SK-N-SH treated with all-trans-retinoic acid at 6 μM for 48 hours (cell line): ENCODE results near the gene NFKBIB.

Experiments used
- ATAC-seq: fragments of 200-7000 bp; cut with Tn5 transposase; 3 replicates; pipeline ENCODE4 v1.9.1; 2020; ENCODE audit warnings: mild to moderate bottlenecking, moderate library complexity
- ARNTL ChIP-seq: fragments of 450-650 bp; formaldehyde crosslinking; IDR thresholded peaks from 2 replicates; pipeline ENCODE4 v1.5.0; 2020; ENCODE audit warnings: low read depth, mild to moderate bottlenecking, moderate library complexity, borderline replicate concordance
- BACH2 ChIP-seq: fragments of 250-450 bp; sonication (Bioruptor Pico); IDR thresholded peaks from 2 replicates; pipeline ENCODE4 v1.9.0; 2021; ENCODE audit warnings: mild to moderate bottlenecking, borderline replicate concordance
- CREB5 ChIP-seq: fragments of 250-450 bp; sonication (Bioruptor Pico); IDR thresholded peaks from 2 replicates; pipeline ENCODE4 v1.5.1; 2020; ENCODE audit warnings: low read depth, mild to moderate bottlenecking, moderate library complexity
- CSDC2 ChIP-seq: fragments of 250-450 bp; sonication (Bioruptor Pico); IDR thresholded peaks from 2 replicates; pipeline ENCODE4 v1.5.0; 2020; ENCODE audit warnings: mild to moderate bottlenecking, moderate library complexity
- CSRNP3 ChIP-seq: fragments of 250-450 bp; sonication (Bioruptor Pico); IDR thresholded peaks from 2 replicates; pipeline ENCODE4 v1.5.1; 2021; ENCODE audit warnings: mild to moderate bottlenecking, moderate library complexity
- ESRRG ChIP-seq: fragments of 250-450 bp; sonication (Bioruptor Pico); IDR thresholded peaks from 2 replicates; pipeline ENCODE4 v1.6.1; 2021; ENCODE audit warnings: mild to moderate bottlenecking
- GLIS3 ChIP-seq: fragments of 250-450 bp; sonication (Bioruptor Pico); IDR thresholded peaks from 2 replicates; pipeline ENCODE4 v1.5.0; 2020; ENCODE audit warnings: mild to moderate bottlenecking, moderate library complexity
- ISL1 ChIP-seq: fragments of 250-450 bp; sonication (Bioruptor Pico); IDR thresholded peaks from 2 replicates; pipeline ENCODE4 v2.1.2; 2022; ENCODE audit warnings: mild to moderate bottlenecking, moderate library complexity
- OSR1 ChIP-seq: fragments of 250-450 bp; sonication (Bioruptor Pico); IDR thresholded peaks from 2 replicates; pipeline ENCODE4 v1.8.0; 2022; ENCODE audit warnings: moderate library complexity, mild to moderate bottlenecking, inconsistent platforms
- PPARA ChIP-seq: fragments of 250-450 bp; sonication (Bioruptor Pico); IDR thresholded peaks from 2 replicates; pipeline ENCODE4 v1.5.0; 2020; ENCODE audit warnings: mild to moderate bottlenecking, borderline replicate concordance
- RARB ChIP-seq: fragments of 250-450 bp; sonication (Bioruptor Pico); IDR thresholded peaks from 2 replicates; pipeline ENCODE4 v1.8.0; 2021; ENCODE audit warnings: mild to moderate bottlenecking, moderate library complexity
- SNAI2 ChIP-seq: fragments of 250-450 bp; sonication (Bioruptor Pico); IDR thresholded peaks from 2 replicates; pipeline ENCODE4 v1.5.0; 2020; ENCODE audit warnings: mild to moderate bottlenecking, moderate library complexity
- TCF4 ChIP-seq: fragments of 250-450 bp; sonication (Bioruptor Pico); IDR thresholded peaks from 2 replicates; pipeline ENCODE4 v1.8.0; 2021; ENCODE audit warnings: mild to moderate bottlenecking, moderate library complexity, borderline replicate concordance
- TOX ChIP-seq: fragments of 250-450 bp; sonication (Bioruptor Pico); IDR thresholded peaks from 2 replicates; pipeline ENCODE4 v1.8.0; 2021; ENCODE audit warnings: mild to moderate bottlenecking, moderate library complexity, borderline replicate concordance
- ZC3H10 ChIP-seq: fragments of 250-450 bp; sonication (Bioruptor Pico); IDR thresholded peaks from 2 replicates; pipeline ENCODE4 v1.5.1; 2021; ENCODE audit warnings: mild to moderate bottlenecking, moderate library complexity
- ZFP3 ChIP-seq: fragments of 250-450 bp; sonication (Bioruptor Pico); IDR thresholded peaks from 2 replicates; pipeline ENCODE4 v1.5.0; 2020; ENCODE audit warnings: mild to moderate bottlenecking, moderate library complexity
- ZFP30 ChIP-seq: fragments of 450-650 bp; formaldehyde crosslinking; IDR thresholded peaks from 2 replicates; pipeline ENCODE4 v1.5.0; 2022; ENCODE audit warnings: mild to moderate bottlenecking, moderate library complexity
- ZNF565 ChIP-seq: fragments of 450-650 bp; formaldehyde crosslinking; conservative IDR thresholded peaks from 2 replicates; pipeline ENCODE4 v1.5.0; 2020; ENCODE audit warnings: low read depth, mild to moderate bottlenecking, moderate library complexity
- ZNF70 ChIP-seq: fragments of 450-650 bp; formaldehyde crosslinking; IDR thresholded peaks from 2 replicates; pipeline ENCODE4 v1.5.0; 2020; ENCODE audit warnings: mild to moderate bottlenecking, moderate library complexity
- ZNF8 ChIP-seq: fragments of 450-650 bp; formaldehyde crosslinking; IDR thresholded peaks from 2 replicates; pipeline ENCODE4 v1.5.0; 2020; ENCODE audit warnings: mild to moderate bottlenecking, moderate library complexity
- TF ChIP-seq, protein P1 (sequence below): fragments of 250-450 bp; sonication (Bioruptor Pico); IDR thresholded peaks from 2 replicates; pipeline ENCODE4 v1.8.0; 2020; ENCODE audit warnings: mild to moderate bottlenecking, moderate library complexity, borderline replicate concordance
- TF ChIP-seq, protein P2 (sequence below): fragments of 250-450 bp; sonication (Bioruptor Pico); IDR thresholded peaks from 2 replicates; pipeline ENCODE4 v1.5.0; 2020; ENCODE audit warnings: mild to moderate bottlenecking, moderate library complexity
- TF ChIP-seq, protein P3 (sequence below): fragments of 250-450 bp; sonication (Bioruptor Pico); IDR thresholded peaks from 2 replicates; pipeline ENCODE4 v1.8.0; 2021; ENCODE audit warnings: low read depth, mild to moderate bottlenecking, moderate library complexity, borderline replicate concordance

The NFKBIB gene

DNA sequence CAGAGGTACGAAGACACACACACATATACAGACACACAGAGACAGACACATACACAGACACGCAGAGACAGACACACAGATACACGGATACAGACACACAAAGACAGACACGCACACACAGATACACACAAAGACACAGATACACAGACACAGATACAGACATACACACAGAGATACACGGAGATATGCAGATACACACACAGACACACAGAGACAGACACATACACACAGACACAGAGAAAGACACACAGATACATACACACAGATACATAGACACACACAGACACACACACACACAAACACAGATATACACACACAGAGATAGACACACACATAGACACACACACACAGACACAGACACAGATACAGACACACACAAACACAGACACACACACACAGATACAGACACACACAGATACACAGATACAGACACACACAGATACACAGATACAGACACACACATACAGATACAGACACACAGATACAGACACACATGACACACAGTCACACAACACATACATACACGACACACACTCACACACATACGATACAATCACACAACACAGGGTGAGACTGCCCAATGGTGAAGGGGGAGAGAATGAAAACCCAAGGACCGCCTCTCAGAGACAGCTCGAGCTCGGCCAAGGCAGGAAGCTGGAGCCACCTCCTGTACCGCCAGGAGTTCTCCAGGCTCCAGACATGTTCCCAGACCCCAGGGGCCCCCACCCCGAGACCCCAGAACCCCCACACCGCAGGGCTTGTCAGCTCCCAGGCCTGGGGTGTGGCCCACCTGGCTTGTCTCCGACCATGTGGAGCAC lies 21.0 kb downstream of the NFKBIB start:
- TF ChIP-seq TCF4 (no peak), PPARA (CRISPR knock-in tag) (no peak), ZC3H10 (CRISPR knock-in tag) (no peak), ZNF70 (no peak), SNAI2 (CRISPR knock-in tag) (no peak), ZFP30 (CRISPR knock-in tag) (no peak), ZNF8 (no peak), TOX (no peak), CSDC2 (no peak), ISL1 (CRISPR knock-in tag) (no peak), GLIS3 (no peak), ZNF565 (CRISPR knock-in tag) (no peak), CSRNP3 (CRISPR knock-in tag) (no peak), OSR1 (CRISPR knock-in tag) (no peak), CREB5 (no peak), ZFP3 (CRISPR knock-in tag) (no peak), ARNTL (CRISPR knock-in tag) (no peak)
- TF ChIP-seq, protein P1, sequence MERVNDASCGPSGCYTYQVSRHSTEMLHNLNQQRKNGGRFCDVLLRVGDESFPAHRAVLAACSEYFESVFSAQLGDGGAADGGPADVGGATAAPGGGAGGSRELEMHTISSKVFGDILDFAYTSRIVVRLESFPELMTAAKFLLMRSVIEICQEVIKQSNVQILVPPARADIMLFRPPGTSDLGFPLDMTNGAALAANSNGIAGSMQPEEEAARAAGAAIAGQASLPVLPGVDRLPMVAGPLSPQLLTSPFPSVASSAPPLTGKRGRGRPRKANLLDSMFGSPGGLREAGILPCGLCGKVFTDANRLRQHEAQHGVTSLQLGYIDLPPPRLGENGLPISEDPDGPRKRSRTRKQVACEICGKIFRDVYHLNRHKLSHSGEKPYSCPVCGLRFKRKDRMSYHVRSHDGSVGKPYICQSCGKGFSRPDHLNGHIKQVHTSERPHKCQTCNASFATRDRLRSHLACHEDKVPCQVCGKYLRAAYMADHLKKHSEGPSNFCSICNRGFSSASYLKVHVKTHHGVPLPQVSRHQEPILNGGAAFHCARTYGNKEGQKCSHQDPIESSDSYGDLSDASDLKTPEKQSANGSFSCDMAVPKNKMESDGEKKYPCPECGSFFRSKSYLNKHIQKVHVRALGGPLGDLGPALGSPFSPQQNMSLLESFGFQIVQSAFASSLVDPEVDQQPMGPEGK = no peak
- no peak for ATAC-seq

- no peak for ATAC-seq
Observed at GRCh38 chr19:38921420-38922274, 21.9 kb downstream of the NFKBIB start.

GRCh38 chr19:38922482-38922881 lies 22.7 kb downstream of the NFKBIB start:
- no peak for ATAC-seq
- TF ChIP-seq ZNF70 = no peak
- no peak for TF ChIP-seq TCF4
- TF ChIP-seq, protein P2, sequence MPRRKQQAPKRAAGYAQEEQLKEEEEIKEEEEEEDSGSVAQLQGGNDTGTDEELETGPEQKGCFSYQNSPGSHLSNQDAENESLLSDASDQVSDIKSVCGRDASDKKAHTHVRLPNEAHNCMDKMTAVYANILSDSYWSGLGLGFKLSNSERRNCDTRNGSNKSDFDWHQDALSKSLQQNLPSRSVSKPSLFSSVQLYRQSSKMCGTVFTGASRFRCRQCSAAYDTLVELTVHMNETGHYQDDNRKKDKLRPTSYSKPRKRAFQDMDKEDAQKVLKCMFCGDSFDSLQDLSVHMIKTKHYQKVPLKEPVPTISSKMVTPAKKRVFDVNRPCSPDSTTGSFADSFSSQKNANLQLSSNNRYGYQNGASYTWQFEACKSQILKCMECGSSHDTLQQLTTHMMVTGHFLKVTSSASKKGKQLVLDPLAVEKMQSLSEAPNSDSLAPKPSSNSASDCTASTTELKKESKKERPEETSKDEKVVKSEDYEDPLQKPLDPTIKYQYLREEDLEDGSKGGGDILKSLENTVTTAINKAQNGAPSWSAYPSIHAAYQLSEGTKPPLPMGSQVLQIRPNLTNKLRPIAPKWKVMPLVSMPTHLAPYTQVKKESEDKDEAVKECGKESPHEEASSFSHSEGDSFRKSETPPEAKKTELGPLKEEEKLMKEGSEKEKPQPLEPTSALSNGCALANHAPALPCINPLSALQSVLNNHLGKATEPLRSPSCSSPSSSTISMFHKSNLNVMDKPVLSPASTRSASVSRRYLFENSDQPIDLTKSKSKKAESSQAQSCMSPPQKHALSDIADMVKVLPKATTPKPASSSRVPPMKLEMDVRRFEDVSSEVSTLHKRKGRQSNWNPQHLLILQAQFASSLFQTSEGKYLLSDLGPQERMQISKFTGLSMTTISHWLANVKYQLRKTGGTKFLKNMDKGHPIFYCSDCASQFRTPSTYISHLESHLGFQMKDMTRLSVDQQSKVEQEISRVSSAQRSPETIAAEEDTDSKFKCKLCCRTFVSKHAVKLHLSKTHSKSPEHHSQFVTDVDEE (CRISPR knock-in tag) = no peak
- no peak for TF ChIP-seq ZFP3 (CRISPR knock-in tag)
- TF ChIP-seq, protein P3, sequence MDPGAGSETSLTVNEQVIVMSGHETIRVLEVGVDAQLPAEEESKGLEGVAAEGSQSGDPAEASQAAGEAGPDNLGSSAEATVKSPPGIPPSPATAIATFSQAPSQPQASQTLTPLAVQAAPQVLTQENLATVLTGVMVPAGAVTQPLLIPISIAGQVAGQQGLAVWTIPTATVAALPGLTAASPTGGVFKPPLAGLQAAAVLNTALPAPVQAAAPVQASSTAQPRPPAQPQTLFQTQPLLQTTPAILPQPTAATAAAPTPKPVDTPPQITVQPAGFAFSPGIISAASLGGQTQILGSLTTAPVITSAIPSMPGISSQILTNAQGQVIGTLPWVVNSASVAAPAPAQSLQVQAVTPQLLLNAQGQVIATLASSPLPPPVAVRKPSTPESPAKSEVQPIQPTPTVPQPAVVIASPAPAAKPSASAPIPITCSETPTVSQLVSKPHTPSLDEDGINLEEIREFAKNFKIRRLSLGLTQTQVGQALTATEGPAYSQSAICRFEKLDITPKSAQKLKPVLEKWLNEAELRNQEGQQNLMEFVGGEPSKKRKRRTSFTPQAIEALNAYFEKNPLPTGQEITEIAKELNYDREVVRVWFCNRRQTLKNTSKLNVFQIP (CRISPR knock-in tag) = no peak
- TF ChIP-seq ESRRG = no peak
- TF ChIP-seq OSR1 (CRISPR knock-in tag) = no peak
- no peak for TF ChIP-seq CSRNP3 (CRISPR knock-in tag)
- no peak for TF ChIP-seq BACH2 (CRISPR knock-in tag)
- TF ChIP-seq ZC3H10 (CRISPR knock-in tag) = no peak
- no peak for TF ChIP-seq ARNTL (CRISPR knock-in tag)
- TF ChIP-seq PPARA (CRISPR knock-in tag) = no peak
- TF ChIP-seq CSDC2 = no peak
- no peak for TF ChIP-seq ISL1 (CRISPR knock-in tag)
- no peak for TF ChIP-seq RARB (CRISPR knock-in tag)
- TF ChIP-seq, protein P1 = no peak
- TF ChIP-seq ZNF8 = no peak

More at GRCh38 chr19:38921420-38922274, 21.9 kb downstream of the NFKBIB start:
- TF ChIP-seq TOX (no peak), ISL1 (CRISPR knock-in tag) (no peak)
